Activated effector memory CD4-positive, alpha-beta T cell treated with anti-CD3 and anti-CD28 coated beads, Interleukin-2, amount 50 U/mL, for 16 hours (primary cell): ENCODE data around the gene ELP4.

Experiments
- DNase-seq: peaks from one replicate; pipeline ENCODE4 v3.0.0-alpha.2; 2020

Gene ELP4

GRCh38 chr11:31815711-31816467 lies 306.3 kb downstream of the ELP4 start:
- DNase-seq: no peak

- DNase-seq: no peak
Observed at GRCh38 chr11:31816468-31817053, 307.0 kb downstream of the ELP4 start.

- no peak for DNase-seq
Observed at GRCh38 chr11:31817054-31817620, 307.6 kb downstream of the ELP4 start.

GRCh38 chr11:31817621-31818424 lies 308.3 kb downstream of the ELP4 start:
- no peak for DNase-seq

GRCh38 chr11:31818425-31818755 lies 308.8 kb downstream of the ELP4 start:
- no peak for DNase-seq

GRCh38 chr11:31818874-31819331 lies 309.3 kb downstream of the ELP4 start:
- DNase-seq: no peak

- no peak for DNase-seq
Observed at GRCh38 chr11:31819621-31820437, 310.3 kb downstream of the ELP4 start.

- no peak for DNase-seq
Observed at GRCh38 chr11:31820438-31820818, 310.9 kb downstream of the ELP4 start.

- no peak for DNase-seq
Observed at GRCh38 chr11:31821235-31821764, 311.7 kb downstream of the ELP4 start.

- no peak for DNase-seq
Observed at GRCh38 chr11:31821766-31822165, 312.2 kb downstream of the ELP4 start.

- DNase-seq: no peak
Observed at GRCh38 chr11:31822175-31822926, 312.8 kb downstream of the ELP4 start.

- no peak for DNase-seq
Observed at GRCh38 chr11:31822927-31823643, 313.5 kb downstream of the ELP4 start.

- DNase-seq: no peak
Observed at GRCh38 chr11:31823644-31824331, 314.2 kb downstream of the ELP4 start.

- no peak for DNase-seq
Observed at GRCh38 chr11:31824332-31824878, 314.8 kb downstream of the ELP4 start.

- no peak for DNase-seq
Observed at GRCh38 chr11:31824879-31825837, 315.6 kb downstream of the ELP4 start.

- DNase-seq: no peak
Observed at GRCh38 chr11:31825838-31826484, 316.4 kb downstream of the ELP4 start.

- no peak for DNase-seq
Observed at GRCh38 chr11:31826536-31827438, 317.2 kb downstream of the ELP4 start.
